GM19372 (cell line): ENCODE results near the gene POLR1B.
"Not testable (repeated sequence)": the region's sequence is repeated elsewhere in the genome, so short reads cannot be mapped to it uniquely, and the experiment has no call there.

ENCODE experiments used
- ATAC-seq: cut with Tn5 transposase; IDR thresholded peaks from one replicate; pipeline ENCODE4 v1.9.1; 2021; ENCODE audit warnings: mild to moderate bottlenecking, low read depth, moderate library complexity; ENCODE audit not compliant: unreplicated experiment

POLR1B gene

DNA sequence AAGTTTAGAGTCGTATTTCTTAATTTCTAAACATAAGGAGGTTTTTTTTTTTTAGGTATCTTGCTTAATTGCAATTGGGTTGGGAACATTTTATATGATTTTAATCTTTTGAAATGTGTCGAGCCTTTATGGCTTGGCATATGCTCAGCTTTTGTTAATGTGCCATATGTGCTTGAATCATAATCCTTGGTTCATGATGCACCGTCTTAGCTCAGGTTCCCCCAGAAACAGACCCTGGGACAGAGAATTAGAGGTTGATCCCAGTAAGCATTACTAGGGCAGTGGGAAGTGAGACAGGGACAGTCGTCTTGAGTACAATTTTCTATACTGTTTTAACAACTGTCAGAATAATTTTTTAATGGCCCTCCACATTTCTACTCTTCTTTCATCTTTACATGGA lies 51.5 kb downstream of the POLR1B start:
- ATAC-seq, result no peak

DNA sequence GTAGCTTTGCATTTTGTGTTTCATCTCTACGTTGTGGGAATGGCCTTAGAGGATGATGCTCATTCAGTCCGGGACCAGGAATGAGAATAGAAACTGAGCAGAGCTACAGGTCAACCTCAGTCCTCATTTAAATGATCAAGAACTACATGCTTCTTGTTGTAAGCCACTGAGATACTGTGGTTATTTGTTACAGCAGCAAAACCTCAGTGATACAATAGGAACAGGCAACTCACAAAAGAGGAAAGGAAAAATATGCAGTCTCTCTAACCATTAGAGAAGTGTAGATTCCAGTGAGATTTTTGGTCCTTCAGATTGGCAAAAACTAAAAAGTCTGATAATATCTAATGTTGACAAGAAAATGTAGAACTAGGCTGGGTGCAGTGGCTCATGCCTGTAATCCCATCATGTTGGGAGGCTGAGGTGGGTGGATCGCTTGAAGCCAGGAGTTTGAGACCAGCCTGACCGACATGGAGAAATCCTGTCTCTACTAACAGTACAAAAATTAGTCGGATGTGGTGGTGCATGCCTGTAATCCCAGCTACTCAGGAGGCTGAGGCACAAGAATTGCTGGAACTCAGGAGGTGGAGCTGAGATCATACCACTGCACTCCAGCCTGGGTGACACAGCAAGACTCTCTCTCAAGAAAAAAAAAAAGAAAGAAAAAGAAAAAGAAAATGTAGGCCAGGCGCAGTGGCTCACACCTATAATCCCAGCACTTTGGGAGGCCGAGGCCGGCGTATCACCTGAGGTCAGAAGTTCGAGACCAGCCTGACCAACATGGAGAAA lies 55.5 kb downstream of the POLR1B start:
- no peak for ATAC-seq

DNA sequence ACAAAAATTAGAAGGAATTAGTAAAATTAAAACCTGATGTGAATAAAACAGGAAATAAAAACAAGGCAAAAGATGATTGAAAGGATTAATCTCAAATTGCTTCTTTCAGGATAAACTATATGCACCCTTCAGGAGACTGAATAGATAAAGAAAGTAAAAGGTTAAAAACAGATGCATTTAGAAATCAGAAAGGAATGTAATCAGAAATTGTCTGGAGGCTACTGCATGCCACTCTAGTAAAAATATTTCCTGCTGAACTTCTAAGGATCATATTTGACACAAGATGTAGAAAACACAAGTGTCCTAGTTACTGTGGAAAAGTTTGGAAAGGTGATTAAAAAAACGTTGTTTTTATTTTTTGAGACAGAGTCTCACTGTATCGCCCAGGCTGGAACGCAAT lies 58.4 kb downstream of the POLR1B start:
- ATAC-seq, result no peak

DNA sequence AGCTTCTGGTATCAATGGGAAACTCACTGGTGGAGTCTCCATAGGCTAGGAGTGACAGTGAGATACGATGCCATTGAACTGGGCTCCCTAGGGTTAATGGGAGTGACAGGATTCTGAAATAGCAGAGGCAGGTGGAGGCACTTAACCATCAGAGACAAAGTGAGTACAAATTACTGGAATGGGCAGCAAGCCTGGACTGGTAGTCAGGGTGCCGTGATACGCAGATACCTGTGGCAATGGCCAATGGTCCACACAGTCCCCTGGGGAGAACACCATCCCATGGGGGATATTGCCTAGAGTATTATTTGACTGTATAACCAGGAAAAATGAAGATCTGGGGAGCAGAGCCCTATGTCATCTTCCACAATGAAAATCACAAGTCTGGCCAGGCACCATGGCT lies 59.5 kb downstream of the POLR1B start:
- no peak for ATAC-seq

GRCh38 chr2:112602917-112603316 lies 60.7 kb downstream of the POLR1B start:
- no peak for ATAC-seq

DNA sequence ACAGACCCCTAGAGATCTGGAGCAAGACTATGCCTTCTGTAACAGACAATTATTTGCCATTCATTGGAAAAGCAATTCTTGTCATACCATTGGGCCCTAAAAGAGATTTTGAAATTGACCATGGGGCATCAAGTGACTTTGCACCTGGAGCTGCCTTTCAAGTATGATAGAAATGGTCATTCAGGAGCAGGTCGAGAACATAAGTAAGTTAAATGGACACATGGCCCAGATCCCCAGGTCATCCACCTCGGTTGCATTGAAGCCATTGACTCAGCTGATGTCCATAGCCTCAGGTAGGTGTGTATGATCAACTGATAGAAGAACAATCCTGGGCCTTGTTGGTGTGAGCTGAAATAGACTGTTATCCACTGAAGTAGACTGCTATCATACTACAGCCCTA lies 61.5 kb downstream of the POLR1B start:
- ATAC-seq, result no peak

DNA sequence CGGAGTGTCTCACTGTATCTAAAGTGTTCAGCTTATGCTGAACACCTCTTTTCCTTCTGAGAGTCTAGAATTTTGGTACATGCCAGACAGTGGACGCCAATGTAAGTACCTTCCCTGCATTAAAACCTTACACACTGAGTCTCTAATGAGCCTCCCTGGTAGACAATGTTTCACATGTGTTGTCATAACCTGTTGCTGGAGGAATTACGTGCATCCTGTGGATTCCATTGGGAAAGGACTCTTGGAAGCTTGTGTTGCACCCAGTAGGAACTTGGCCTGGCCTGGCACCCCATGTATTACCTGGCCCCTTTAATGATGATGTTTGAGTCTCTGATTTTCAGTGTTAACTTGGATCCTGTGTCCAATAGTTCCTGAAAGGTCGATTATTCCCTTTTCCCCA lies 62.7 kb downstream of the POLR1B start:
- no peak for ATAC-seq

GRCh38 chr2:112605926-112606325 lies 63.7 kb downstream of the POLR1B start:
- no peak for ATAC-seq

- ATAC-seq, result no peak
Measured at GRCh38 chr2:112606547-112606946, 64.3 kb downstream of the POLR1B start.

GRCh38 chr2:112607680-112608438 lies 65.6 kb downstream of the POLR1B start:
- no peak for ATAC-seq

DNA sequence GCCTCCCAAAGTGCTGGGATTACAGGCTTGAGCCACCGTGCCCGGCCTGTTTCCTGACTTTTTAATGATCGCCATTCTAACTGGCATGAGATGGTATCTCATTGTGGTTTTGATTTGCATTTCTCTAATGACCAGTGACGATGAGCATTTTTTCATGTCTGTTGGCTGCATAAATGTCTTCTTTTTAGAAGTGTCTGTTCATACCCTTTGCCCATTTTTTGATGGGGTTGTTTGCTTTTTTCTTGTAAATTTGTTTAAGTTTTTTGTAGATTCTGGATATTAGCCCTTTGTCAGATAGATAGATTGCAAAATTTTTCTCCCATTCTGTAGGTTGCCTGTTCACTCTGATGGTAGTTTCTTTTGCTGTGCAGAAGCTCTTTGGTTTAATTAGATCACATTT lies 67.1 kb downstream of the POLR1B start:
- not testable (repeated sequence) for ATAC-seq

DNA sequence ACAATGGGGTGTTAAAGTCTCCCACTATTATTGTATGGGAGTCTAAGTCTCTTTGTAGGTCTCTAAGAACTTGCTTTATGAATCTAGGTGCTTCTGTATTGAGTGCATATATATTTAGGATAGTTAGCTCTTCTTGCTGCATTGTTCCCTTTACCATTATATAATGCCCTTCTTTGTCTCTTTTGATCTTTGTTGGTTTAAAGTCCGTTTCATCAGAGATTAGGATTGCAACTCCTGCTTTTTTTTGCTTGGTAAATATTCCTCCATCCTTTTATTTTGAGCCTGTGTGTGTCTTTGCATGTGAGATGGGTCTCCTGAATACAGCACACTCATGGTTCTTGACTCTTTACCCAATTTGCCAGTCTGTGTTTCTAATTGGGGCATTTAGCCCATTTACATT lies 70.0 kb downstream of the POLR1B start:
- ATAC-seq, result not testable (repeated sequence)

- no peak for ATAC-seq
Measured at GRCh38 chr2:112614201-112614840, 72.1 kb downstream of the POLR1B start.

DNA sequence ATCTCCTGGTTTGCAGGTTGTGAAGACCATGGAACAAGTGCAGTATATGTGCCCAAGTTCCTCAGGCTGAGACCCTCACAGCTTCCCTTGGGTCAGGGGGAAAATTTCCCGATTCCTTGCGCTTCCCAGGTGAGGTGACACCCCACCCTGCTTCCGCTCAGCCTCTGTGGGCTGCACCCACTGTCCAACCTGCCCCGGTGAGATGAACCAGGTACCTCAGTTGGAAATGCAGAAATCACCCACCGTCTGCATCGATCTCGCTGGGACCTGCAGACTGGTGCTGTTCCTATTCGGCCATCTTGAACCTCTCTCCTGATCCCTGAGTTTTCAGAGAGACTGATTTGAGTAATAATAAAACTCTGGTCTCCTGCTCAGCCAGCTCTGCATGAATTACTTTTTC lies 72.8 kb downstream of the POLR1B start:
- ATAC-seq, result no peak

DNA sequence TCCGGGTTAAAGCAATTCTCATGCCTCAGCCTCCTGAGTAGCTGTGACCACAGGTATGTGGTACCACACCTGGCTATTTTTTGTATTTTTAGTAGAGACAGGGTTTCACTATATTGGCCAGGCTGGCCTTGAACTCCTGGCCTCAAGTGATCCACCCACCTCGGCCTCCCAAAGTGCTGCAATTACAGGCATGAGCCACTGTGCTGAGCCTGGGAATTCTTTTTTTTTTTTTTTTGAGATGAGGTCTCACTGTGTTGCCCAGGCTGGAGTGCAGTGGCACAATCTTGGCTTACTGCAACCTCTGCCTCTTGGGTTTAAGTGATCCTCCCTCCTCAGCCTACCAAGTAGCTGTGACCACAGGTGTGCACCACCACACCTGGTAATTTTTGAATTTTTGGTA lies 73.5 kb downstream of the POLR1B start:
- not testable (repeated sequence) for ATAC-seq

DNA sequence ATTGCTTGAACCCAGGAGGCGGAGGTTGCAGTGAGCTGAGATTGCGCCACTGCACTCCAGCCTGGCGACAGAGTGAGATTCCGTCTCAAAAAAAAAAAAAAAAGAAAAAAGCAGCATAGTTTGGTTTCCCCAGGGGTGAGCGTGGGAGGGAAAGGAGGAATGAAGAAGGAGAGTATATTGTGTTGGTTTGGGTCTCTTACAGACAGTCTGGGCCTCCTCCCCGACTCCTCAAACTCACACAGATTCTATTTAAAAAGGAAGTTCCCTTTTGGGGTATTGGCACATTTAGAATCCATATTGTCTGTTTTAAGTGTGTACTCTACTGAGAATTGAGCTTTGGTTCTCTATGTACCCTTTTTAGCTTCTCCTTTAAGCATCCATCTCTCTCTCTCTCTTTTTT lies 76.1 kb downstream of the POLR1B start:
- no peak for ATAC-seq

- no peak for ATAC-seq
Measured at GRCh38 chr2:112621790-112622527, 79.7 kb downstream of the POLR1B start.

GRCh38 chr2:112622528-112622849 lies 80.2 kb downstream of the POLR1B start:
- ATAC-seq, result no peak

DNA sequence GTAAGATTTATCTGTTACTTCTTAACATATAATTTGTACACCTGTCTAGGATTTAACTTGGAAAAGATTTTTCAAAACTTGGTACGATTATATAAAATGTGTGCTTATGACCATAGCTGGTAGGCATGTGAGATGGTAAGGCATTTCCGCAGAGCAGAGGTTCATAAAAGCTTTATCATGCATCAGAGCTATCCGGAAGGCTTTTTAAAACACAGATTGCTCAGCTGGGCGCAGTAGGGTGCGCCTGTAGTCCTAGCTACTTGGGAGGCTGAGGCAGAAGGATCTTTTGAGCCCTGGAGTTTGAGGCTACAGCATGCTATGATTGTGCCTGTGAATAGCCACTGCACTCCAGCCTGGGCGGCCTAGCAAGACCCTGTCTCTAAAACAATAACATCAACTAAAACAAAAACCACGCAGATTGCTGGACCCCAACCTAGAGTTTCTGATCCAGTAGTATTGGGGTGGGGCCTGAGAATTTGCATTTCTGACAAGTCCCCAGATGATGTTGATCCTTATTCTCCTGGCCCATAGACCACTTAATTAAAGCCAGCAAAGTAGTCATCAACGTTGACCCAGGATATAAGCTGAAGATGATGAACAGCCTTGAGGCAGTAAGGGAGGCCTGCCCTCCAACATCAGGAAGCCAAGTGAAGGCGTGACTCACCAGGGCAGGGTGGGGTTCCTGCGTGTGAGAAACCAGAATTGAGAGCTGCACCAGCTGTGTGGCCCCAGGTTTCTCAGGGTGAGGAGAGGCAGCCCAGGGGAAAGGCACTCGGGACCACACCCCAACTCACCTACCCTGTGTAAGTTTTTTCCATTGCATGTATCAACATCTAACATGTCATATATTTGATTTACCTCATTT lies 81.9 kb downstream of the POLR1B start:
- peak; percentile 68 for ATAC-seq

GRCh38 chr2:112625474-112626114 lies 83.3 kb downstream of the POLR1B start:
- ATAC-seq, result no peak
